Measurements from ENCODE around the gene HOXB6.

DNA sequence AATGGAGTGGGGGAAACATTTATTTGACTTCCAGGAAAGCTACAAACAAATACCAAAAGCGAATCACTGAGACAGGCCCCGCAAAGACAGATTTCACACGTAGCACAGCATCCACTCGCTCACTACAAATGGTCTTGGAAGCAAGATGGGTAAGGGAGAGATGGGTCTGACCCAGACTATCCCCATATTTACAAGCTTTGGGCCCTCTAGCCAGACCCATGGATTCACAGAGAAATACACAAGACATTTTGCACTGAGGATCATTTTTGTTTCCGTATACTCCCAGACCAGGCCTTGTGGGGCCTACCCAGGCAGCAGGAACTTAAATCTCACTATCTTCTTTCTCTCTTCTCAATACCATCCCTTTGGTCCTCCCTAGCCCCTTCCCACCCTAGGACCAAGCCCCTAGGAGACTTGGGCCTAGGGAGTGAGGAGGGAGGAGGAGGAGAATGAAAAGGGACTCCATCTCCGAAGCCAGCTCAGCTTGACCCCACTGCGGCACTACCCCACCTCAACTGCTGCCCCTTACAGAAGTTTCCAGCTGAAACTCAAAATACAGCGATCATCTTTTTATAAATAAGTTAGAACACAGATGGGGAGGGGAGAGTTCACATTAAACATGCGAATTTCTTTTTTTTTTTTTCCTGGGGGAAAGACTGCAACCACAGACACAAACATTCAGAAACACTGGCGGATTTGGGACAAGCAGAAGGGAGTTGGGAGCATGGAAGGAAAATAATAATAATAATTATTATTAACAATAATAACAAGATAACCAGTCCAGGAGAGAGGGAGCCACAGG lies 13.3 kb downstream of the HOXB6 start:
- TF ChIP-seq, protein P1, sequence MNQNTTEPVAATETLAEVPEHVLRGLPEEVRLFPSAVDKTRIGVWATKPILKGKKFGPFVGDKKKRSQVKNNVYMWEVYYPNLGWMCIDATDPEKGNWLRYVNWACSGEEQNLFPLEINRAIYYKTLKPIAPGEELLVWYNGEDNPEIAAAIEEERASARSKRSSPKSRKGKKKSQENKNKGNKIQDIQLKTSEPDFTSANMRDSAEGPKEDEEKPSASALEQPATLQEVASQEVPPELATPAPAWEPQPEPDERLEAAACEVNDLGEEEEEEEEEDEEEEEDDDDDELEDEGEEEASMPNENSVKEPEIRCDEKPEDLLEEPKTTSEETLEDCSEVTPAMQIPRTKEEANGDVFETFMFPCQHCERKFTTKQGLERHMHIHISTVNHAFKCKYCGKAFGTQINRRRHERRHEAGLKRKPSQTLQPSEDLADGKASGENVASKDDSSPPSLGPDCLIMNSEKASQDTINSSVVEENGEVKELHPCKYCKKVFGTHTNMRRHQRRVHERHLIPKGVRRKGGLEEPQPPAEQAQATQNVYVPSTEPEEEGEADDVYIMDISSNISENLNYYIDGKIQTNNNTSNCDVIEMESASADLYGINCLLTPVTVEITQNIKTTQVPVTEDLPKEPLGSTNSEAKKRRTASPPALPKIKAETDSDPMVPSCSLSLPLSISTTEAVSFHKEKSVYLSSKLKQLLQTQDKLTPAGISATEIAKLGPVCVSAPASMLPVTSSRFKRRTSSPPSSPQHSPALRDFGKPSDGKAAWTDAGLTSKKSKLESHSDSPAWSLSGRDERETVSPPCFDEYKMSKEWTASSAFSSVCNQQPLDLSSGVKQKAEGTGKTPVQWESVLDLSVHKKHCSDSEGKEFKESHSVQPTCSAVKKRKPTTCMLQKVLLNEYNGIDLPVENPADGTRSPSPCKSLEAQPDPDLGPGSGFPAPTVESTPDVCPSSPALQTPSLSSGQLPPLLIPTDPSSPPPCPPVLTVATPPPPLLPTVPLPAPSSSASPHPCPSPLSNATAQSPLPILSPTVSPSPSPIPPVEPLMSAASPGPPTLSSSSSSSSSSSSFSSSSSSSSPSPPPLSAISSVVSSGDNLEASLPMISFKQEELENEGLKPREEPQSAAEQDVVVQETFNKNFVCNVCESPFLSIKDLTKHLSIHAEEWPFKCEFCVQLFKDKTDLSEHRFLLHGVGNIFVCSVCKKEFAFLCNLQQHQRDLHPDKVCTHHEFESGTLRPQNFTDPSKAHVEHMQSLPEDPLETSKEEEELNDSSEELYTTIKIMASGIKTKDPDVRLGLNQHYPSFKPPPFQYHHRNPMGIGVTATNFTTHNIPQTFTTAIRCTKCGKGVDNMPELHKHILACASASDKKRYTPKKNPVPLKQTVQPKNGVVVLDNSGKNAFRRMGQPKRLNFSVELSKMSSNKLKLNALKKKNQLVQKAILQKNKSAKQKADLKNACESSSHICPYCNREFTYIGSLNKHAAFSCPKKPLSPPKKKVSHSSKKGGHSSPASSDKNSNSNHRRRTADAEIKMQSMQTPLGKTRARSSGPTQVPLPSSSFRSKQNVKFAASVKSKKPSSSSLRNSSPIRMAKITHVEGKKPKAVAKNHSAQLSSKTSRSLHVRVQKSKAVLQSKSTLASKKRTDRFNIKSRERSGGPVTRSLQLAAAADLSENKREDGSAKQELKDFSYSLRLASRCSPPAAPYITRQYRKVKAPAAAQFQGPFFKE (tag by site-specific recombination; IDR thresholded peaks at IDR 0.05; ENCODE audit: borderline replicate concordance) = no peak
- no peak for TF ChIP-seq SETDB1 (IDR thresholded peaks at IDR 0.05; ENCODE audit: insufficient read length, low read length)
- TF ChIP-seq, protein P2, sequence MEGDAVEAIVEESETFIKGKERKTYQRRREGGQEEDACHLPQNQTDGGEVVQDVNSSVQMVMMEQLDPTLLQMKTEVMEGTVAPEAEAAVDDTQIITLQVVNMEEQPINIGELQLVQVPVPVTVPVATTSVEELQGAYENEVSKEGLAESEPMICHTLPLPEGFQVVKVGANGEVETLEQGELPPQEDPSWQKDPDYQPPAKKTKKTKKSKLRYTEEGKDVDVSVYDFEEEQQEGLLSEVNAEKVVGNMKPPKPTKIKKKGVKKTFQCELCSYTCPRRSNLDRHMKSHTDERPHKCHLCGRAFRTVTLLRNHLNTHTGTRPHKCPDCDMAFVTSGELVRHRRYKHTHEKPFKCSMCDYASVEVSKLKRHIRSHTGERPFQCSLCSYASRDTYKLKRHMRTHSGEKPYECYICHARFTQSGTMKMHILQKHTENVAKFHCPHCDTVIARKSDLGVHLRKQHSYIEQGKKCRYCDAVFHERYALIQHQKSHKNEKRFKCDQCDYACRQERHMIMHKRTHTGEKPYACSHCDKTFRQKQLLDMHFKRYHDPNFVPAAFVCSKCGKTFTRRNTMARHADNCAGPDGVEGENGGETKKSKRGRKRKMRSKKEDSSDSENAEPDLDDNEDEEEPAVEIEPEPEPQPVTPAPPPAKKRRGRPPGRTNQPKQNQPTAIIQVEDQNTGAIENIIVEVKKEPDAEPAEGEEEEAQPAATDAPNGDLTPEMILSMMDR (tag by site-specific recombination; IDR thresholded peaks at IDR 0.05) = no peak
- TF ChIP-seq ZNF610 (tag by site-specific recombination; IDR thresholded peaks at IDR 0.05; ENCODE audit: borderline replicate concordance) = no peak
- no peak for TF ChIP-seq ZNF335 (tag by site-specific recombination; conservative IDR thresholded peaks at IDR 0.05)
- TF ChIP-seq, protein P3, sequence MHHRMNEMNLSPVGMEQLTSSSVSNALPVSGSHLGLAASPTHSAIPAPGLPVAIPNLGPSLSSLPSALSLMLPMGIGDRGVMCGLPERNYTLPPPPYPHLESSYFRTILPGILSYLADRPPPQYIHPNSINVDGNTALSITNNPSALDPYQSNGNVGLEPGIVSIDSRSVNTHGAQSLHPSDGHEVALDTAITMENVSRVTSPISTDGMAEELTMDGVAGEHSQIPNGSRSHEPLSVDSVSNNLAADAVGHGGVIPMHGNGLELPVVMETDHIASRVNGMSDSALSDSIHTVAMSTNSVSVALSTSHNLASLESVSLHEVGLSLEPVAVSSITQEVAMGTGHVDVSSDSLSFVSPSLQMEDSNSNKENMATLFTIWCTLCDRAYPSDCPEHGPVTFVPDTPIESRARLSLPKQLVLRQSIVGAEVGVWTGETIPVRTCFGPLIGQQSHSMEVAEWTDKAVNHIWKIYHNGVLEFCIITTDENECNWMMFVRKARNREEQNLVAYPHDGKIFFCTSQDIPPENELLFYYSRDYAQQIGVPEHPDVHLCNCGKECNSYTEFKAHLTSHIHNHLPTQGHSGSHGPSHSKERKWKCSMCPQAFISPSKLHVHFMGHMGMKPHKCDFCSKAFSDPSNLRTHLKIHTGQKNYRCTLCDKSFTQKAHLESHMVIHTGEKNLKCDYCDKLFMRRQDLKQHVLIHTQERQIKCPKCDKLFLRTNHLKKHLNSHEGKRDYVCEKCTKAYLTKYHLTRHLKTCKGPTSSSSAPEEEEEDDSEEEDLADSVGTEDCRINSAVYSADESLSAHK (tag by site-specific recombination; IDR thresholded peaks at IDR 0.05) = no peak
- no peak for TF ChIP-seq ZNF701 (tag by site-specific recombination; IDR thresholded peaks at IDR 0.05)
- no peak for TF ChIP-seq RBAK (tag by site-specific recombination; IDR thresholded peaks at IDR 0.05)
